Measurements from ENCODE around the gene KRT38.
"Not testable (repeated sequence)": the region's sequence is repeated elsewhere in the genome, so short reads cannot be mapped to it uniquely, and the experiment has no call there.

The KRT38 gene

GRCh38 chr17:41457676-41458075 lies 16.9 kb upstream of the KRT38 start:
- no peak for DNase-seq

DNA sequence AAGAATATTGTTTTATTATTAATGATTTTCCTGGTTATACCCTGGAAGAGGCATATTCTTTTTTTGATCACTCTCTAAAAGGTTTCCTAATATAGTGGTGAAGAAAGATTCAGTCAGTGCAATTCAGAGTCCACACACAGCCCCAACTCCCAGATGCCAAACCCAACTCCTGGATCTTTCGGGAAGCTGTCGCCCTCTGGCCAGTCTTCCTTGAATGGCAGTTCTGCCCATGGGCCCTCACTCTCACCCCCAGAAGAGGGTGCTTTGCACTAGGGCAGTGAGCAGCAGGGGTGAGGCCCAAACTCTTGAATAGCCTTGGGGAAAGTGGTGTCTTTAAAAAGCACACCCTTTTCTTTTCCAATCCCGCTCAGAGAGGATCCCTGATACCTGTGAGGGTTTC lies 15.4 kb upstream of the KRT38 start:
- no peak for DNase-seq

DNA sequence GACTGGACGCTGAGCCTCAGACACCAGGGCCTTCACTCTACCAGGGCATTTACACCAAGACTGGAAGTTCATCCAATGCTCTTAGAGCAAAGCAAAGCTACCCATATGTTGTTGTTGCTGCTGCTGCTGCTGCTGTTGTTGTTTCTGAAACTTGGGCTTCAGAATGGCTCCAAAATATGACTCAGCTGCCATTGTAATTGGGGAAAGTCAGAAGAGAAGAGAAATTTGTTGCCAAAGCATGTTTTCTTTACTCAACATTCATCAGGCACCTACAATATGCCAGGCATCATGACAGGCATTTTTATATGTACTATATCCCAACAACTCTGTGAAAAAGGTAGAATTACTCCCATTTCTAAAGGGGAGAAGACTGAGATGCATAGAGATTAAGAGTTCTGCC lies 14.5 kb upstream of the KRT38 start:
- DNase-seq, result no peak

GRCh38 chr17:41453066-41453465 lies 12.3 kb upstream of the KRT38 start:
- DNase-seq, result no peak

DNA sequence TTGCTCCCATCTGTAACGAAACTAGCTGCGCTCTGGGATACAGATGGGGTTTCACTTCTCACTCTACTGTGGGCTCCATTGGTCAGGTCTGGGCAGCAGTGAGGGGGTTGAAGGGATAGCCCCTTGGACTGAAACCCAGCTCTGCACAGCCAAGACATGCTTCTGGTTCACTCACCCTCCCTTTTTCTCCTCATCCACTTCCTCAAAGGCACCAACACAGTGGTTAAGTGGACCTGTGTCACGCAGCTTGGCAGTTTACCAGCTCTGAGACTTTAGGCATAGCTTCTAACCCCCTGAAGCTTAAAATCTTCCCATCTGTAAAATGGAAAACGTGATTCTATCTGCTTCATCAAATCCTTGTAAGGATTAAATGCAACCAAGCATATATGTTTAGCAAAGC lies 11.5 kb upstream of the KRT38 start:
- DNase-seq, result no peak

- DNase-seq, result no peak
These were observed 10.5 kb upstream of the KRT38 start for GRCh38 chr17:41451154-41451728.

GRCh38 chr17:41449008-41449407 lies 8.2 kb upstream of the KRT38 start:
- no peak for DNase-seq

DNA sequence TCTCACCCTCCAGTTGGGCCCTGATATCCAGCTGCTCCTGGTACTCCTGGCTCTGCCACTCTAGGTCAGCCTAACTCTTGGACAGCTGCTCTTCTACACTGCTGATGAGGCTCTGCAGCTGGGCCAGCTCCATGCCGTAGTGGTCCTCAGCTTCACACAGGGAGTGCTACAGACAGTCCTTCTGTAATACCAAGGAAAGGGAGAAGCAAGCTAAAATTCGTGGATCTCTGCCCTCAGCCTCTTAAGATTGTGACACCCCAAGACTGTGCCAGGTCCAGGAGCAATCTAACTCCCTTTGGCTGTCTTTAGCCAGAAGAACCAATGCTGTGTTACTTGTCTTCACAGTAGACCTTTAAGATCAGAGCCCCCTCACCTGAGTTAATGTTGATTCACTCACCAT lies 7.7 kb upstream of the KRT38 start:
- DNase-seq, result no peak

DNA sequence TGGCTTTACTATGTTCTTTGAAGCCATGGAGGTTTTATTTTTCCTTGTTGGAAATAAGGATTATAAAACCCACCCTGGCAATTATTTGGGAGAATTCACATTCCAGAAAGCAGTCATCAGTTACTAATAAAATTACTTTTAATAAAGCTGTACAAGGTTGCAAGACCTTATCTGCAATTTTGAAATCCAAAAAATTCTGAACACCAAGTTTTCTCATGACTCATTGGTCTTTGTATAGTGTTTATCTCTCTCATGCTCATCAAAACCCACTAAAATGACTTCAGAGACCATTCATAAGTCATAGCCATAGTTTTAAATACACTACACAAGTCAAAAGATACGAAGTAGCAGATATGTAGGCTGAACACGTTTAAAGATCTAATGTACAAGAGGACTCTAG lies 6.0 kb upstream of the KRT38 start:
- no peak for DNase-seq

- no peak for DNase-seq
These were observed 3.9 kb upstream of the KRT38 start for GRCh38 chr17:41444640-41445039.

GRCh38 chr17:41444186-41444585 lies 3.4 kb upstream of the KRT38 start:
- DNase-seq, result no peak

- no peak for DNase-seq
These were observed 2.0 kb upstream of the KRT38 start for GRCh38 chr17:41442739-41443138.

GRCh38 chr17:41439375-41439774 lies 1.4 kb downstream of the KRT38 start:
- no peak for DNase-seq

DNA sequence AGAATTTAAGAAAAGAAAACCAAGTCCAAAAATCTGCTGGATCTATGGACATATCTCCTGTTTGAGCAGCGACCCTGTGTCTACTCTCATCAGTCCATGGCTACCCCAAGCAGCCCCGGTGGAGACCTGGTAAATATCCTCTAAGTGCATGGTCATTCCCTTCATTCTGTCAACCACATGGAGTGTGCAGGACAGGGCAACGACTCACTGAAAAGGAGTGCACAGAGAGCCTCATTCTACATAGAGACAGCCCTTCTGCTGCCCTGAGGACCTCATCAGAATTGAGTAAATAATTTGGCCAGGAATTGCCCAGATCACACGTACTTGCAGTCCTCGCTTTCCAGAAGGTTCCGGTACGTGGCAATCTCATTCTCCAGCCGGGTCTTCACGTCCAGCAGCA lies 3.0 kb downstream of the KRT38 start:
- no peak for DNase-seq

GRCh38 chr17:41437254-41437653 lies 3.5 kb downstream of the KRT38 start:
- no peak for DNase-seq

GRCh38 chr17:41434415-41434814 lies 6.4 kb downstream of the KRT38 start:
- no peak for DNase-seq

DNA sequence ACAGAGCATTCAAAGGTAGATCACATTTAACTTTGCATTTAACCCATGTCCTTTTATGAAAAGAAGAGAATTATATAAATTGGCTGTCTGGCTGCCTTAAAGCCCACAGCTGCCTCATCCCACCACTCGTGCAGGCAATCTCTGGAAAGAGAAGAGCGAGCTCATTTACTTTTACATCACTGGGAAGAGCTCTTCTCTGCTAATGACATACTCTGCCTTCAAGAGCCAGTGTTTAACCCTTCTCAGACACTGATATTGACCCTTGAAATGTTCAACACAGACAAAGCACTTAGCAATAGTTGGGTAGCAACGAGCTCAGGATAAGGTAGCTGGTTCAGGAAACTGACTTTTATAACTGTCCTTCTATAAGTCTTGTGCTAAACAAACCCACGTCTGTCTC lies 6.8 kb downstream of the KRT38 start:
- no peak for DNase-seq

GRCh38 chr17:41433586-41433985 lies 7.2 kb downstream of the KRT38 start:
- DNase-seq, result no peak

DNA sequence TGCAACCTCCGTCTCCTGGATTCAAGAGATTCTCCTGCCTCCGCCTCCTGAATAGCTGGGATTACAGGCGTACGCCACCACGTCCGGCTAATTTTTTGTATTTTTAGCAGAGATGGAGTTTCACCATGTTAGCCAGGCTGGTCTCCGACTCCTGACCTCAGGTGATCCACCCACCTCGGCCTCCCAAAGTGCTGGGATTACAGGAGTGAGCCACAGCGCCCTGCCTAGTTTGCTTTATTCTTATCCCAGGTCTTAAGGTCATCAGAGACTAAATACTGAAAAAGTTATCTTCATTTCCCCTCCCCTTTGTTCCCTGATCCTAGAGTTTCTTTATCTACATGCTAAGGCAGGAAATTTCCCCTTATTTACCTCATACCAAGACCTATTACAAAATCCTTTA lies 10.4 kb downstream of the KRT38 start:
- DNase-seq, result not testable (repeated sequence)

GRCh38 chr17:41429667-41430066 lies 11.1 kb downstream of the KRT38 start:
- no peak for DNase-seq

- DNase-seq, result no peak
These were observed 12.0 kb downstream of the KRT38 start for GRCh38 chr17:41428591-41429291.

GRCh38 chr17:41424111-41424635 lies 16.6 kb downstream of the KRT38 start, which contains the start of gene KRT37:
TSS of gene KRT37 (minus strand) at chr17:41424585. CDS start at chr17:41424523, 62 bp downstream.
- no peak for DNase-seq

DNA sequence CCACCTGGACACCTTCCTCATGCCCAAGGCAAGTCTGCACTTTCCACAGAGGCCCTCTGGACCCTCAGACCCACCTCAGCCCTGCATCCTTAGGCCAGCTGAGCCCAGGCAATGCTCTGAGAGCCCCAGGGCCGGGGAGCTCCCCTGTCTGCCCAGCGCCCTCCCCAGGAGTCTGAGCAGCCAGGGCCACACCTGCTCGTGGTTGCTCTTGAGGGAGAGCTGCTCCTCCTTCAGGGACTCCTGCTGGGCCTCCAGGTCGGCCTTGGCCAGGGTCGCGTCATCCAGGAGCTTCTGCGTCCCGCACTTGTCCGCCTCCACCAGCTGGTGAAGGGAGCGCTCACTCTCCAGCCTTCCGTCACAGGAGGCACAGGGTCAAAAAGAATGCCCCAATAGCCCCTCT lies 18.2 kb downstream of the KRT38 start:
- DNase-seq, result not testable (repeated sequence)

- DNase-seq, result no peak
These were observed 19.2 kb downstream of the KRT38 start for GRCh38 chr17:41421617-41422016.

GRCh38 chr17:41421116-41421515 lies 19.7 kb downstream of the KRT38 start:
- DNase-seq, result no peak
